Upper lobe of left lung (tissue), 4 donors: Measurements from ENCODE around the gene CAPN10.

Experiments
- CTCF ChIP-seq, 6 experiments: fragments of 450-650 bp in 4 of 6; fragments of 200-600 bp in 2 of 6; sonication (generic) in 2 of 6; IDR thresholded peaks; one replicate each; pipeline ENCODE4 v1.5.1; 2016 to 2019; ENCODE audit warnings: antibody characterized with exemption in 6 of 6
- POLR2A ChIP-seq, 4 donors: fragments of 450-650 bp; IDR thresholded peaks; one replicate each; pipeline ENCODE4 v1.5.1; 2016 to 2017; ENCODE audit warnings: antibody characterized with exemption in 4 of 4, mild to moderate bottlenecking in 2 of 4
- POLR2AphosphoS5 ChIP-seq, 2 donors: sonication (generic); formaldehyde crosslinking; IDR thresholded peaks; one replicate each; pipeline ENCODE4 v1.5.1; 2017; ENCODE audit warnings: antibody characterized with exemption in 2 of 2

GRCh38 chr2:240603846-240604245 is 17.3 kb downstream of the CAPN10 start:
- TF ChIP-seq POLR2A (IDR thresholded peaks at IDR 0.05): no peak
- no peak for TF ChIP-seq CTCF (IDR thresholded peaks at IDR 0.05)
- no peak for TF ChIP-seq POLR2AphosphoS5 (IDR thresholded peaks at IDR 0.05)
